ENCODE data around the gene KCTD7. TPM values are rescaled to one million over a fixed set of nuclear protein-coding genes. Genes with fewer than 3 reads are reported as not detected.
"Not testable (repeated sequence)": the region's sequence is repeated elsewhere in the genome, so short reads cannot be mapped to it uniquely, and the experiment has no call there.

Gene KCTD7
- total RNA-seq (18.5 TPM), polyA plus RNA-seq (19.1 TPM)

DNA sequence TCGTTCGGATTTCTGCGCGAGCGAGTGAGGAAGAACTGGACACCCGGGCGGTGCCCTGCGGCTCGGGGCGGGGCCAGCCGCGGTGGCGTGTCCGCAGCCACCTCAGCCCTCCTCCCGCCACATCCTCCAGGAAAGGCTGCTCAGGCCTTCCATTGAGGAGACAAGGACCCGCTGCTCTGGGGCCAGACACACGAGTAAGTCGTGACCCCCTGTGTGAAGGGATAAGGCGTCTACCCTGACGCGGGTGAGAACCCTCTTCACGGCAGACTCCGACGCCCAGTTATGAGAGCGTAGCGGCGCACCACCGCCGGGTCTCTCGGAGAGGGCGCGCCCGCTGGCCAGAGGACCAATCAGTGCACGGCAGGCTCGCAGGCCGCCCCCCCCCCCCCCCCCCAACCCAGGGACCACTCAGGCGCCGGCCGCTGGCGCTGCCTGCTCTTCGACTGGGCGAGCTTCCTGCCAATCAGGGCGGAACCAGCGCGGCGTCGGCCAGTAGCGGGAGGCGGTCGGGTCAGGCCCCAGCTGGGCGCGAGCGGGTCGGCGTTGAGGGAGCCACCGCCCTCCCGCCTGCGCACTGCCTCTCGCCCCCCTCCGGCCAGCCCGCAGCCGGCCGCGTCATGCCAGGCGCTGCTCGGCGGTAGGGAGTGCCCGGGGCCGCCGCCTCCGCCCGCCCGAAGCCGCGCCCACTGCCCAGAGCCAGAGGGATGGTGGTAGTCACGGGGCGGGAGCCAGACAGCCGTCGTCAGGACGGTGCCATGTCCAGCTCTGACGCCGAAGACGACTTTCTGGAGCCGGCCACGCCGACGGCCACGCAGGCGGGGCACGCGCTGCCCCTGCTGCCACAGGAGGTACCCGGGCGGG, at the start of gene KCTD7:
KCTD7 (plus strand) TSS at position 521 of the 861 bp plus-strand sequence; CDS start at position 705, 184 bp downstream.
- Histone ChIP-seq H3K36me3 (ENCODE audit: insufficient read depth) (no peaks in the 10 kb centered on the region), H3K4me3 (ENCODE audit: low read depth, low read length) (peak within 1 kb of the TSS; percentile 85), H3K4me1 (ENCODE audit: insufficient read depth) (no peaks in the 10 kb centered on the region), H3K27ac (ENCODE audit: low read depth) (peak within 1 kb of the TSS; percentile 98)
- peak; percentile 90 for DNase-seq (ENCODE audit: extremely low spot score)
- WGBS, result under 1% methylated on average over 93 of the region's 93 CpGs

DNA sequence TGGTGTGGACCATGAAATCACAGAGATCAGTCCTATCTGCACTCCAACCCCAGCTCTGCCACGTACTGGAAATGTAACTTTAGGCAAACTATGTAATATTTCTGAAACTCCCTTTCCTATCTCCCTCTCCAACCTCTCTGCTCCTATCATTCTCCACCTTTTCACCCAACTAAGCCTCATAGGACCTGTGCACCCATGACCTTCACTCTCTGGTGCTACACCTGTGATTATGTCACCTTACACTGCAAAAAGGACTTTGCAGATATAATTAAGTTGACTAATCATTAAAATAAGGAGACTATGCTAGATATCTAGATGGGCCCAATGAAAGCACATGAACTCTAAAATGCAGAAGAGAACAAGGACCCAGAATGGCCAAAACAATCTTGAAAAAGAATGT, 48.3 kb upstream of the KCTD7 start:
- H3K36me3 ChIP-seq (ENCODE audit: insufficient read depth); H3K27ac ChIP-seq (ENCODE audit: low read depth); DNase-seq (ENCODE audit: extremely low spot score); H3K4me1 ChIP-seq (ENCODE audit: insufficient read depth); H3K4me3 ChIP-seq (ENCODE audit: low read depth, low read length): not testable (repeated sequence)
- WGBS, result 81% methylated on average over 1 of the region's 1 CpG

DNA sequence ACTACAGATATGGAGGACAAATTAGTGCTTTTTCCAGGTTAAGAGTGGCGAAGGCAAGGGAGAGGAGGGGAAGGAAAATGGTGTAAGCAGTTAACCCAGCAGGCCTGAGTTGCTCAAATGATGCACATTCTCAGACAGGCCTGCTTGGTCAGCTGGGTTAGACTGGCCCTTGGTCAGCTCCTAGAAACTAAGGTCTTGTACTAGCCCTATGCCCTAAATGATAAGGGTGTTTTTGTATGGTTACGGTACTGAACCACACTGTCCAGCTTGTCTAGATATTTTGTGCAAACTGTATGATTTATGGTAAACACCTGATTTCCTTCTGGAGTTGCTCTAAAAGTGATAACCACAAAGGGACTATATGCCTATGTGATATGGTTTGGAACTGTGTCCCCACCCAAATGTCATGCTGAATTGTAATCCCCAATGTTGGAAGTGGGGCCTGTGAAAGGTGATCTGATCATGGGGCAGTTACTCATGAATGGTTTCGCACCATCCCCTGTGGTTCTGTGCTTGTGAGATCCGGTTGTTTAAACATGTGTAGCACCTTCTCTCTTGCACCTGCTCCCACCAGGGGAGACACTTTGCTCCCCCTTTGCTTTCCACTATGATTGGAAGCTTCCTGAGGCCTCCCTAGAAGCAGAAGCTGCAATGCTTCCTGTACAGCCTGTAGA, 45.7 kb upstream of the KCTD7 start:
- H3K4me1 ChIP-seq (ENCODE audit: insufficient read depth); H3K36me3 ChIP-seq (ENCODE audit: insufficient read depth); H3K27ac ChIP-seq (ENCODE audit: low read depth); DNase-seq (ENCODE audit: extremely low spot score); H3K4me3 ChIP-seq (ENCODE audit: low read depth, low read length): not testable (repeated sequence)
- WGBS, result 96% methylated on average over 4 of the region's 4 CpGs

DNA sequence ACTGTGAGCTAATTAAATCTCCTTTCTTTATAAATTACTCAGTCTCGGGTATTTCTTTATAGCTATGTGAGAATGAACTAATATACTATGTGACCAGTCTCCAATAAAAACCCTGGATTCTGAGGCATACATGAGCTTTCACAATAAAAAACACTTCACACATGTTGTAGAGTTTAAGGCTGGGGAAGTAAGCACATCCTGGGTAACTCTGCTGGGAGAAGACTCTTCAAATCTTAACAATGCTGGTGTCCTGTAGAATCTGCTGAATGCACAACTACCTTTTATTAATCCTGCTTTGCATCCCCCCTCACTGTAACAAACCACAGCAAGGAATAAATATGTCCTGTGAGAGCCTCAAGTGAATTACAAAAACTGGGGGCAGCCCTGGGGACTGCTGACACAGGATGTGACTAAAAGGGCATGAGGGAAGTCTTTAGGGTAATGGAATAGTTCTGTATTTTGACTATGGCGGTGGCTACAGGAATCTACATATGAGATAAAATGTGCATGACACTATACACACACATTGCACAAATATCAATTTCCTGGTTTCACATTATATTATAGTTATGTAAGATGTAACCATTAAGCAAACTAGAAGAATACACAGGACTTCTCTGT, 45.1 kb upstream of the KCTD7 start:
- 90% methylated on average over 2 of the region's 2 CpGs for WGBS

DNA sequence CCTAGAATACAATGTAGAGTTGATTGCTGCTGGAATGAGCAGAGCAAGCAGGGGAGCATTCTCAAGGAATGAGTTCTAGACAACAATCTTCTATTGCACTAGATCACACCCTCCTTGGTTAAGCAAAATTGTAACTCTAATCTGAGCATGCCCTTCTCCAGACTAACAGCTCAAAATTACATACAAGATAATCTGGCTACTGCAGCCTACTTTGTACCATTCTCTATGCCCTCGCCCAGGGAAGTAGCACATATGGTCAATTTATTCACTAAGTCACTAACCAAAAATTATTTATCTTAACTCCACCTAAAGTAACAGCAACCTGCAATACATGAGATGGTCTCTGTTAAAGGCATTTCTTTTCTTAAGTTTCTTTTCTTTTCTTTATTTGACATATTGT, 42.5 kb upstream of the KCTD7 start:
- DNase-seq (ENCODE audit: extremely low spot score), result no peak
- H3K36me3 ChIP-seq (ENCODE audit: insufficient read depth), result no peaks in the 10 kb centered on the region
- H3K4me3 ChIP-seq (ENCODE audit: low read depth, low read length), result no peak overlapping the region
- no peak overlapping the region for H3K27ac ChIP-seq (ENCODE audit: low read depth)
- 91% methylated on average over 1 of the region's 1 CpG for WGBS
- H3K4me1 ChIP-seq (ENCODE audit: insufficient read depth), result no peaks in the 10 kb centered on the region

More for the DNA sequence above, 45.1 kb upstream of the KCTD7 start:
- no peak overlapping the region for H3K4me3 ChIP-seq (ENCODE audit: low read depth, low read length)
- DNase-seq (ENCODE audit: extremely low spot score), result no peak
- no peak overlapping the region for H3K27ac ChIP-seq (ENCODE audit: low read depth)
- no peaks in the 10 kb centered on the region for H3K36me3 ChIP-seq (ENCODE audit: insufficient read depth)
- no peaks in the 10 kb centered on the region for H3K4me1 ChIP-seq (ENCODE audit: insufficient read depth)

DNA sequence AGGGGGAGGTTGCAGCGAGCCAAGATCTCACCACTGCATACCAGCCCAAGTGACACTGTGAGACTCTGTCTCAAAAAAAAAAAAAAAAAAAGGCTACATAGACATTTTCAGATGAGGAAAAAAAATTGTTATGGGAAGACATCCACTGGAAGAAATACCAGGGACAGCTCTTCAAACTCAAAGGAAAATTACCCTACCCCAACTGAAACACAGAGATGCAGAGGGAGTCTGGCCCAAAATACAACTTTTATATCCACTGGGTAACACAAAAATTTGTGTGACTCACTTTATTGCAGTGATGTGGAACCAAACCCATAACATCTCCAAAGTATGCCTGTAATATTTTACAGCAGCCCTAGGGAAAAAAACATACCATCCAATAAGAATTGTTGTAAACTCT, 40.5 kb upstream of the KCTD7 start:
- H3K4me1 ChIP-seq (ENCODE audit: insufficient read depth); H3K36me3 ChIP-seq (ENCODE audit: insufficient read depth); H3K4me3 ChIP-seq (ENCODE audit: low read depth, low read length); DNase-seq (ENCODE audit: extremely low spot score); H3K27ac ChIP-seq (ENCODE audit: low read depth): not testable (repeated sequence)
- WGBS, result 92% methylated on average over 1 of the region's 1 CpG

DNA sequence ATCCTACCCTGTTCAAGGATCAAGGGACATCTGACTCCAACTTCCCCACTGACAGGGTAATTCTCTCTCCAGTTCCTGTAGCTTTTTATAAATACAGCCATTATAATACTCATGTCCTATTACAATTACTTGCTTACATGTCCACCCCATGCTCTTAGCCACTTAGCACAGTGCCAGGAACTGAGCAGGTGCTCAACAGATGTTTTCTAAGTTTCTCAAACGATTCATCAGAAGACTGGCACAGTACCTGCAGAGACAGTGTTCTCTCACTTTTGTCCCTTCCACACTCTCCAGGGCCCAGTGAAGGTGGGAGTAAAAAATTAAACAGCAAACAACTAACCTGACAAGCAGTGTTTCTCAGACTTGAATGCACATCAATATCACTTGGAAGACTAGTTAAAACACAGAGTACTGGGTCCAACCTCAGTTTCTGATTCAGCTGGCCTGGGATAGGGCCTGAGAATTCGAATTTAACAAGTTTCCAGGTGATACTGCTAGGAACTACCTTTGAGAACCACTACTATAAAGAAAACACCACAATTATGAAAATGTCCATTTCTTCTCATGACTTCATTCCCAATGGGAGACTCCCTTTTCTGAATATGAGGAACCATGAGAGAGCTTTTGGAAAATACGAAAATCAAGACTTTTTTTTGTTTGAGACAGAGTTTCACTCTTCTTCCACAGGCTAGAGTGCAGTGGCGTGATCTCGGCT, 39.7 kb upstream of the KCTD7 start:
- H3K36me3 ChIP-seq (ENCODE audit: insufficient read depth); H3K27ac ChIP-seq (ENCODE audit: low read depth); H3K4me1 ChIP-seq (ENCODE audit: insufficient read depth); H3K4me3 ChIP-seq (ENCODE audit: low read depth, low read length); DNase-seq (ENCODE audit: extremely low spot score): not testable (repeated sequence)
- 73% methylated on average over 5 of the region's 5 CpGs for WGBS

DNA sequence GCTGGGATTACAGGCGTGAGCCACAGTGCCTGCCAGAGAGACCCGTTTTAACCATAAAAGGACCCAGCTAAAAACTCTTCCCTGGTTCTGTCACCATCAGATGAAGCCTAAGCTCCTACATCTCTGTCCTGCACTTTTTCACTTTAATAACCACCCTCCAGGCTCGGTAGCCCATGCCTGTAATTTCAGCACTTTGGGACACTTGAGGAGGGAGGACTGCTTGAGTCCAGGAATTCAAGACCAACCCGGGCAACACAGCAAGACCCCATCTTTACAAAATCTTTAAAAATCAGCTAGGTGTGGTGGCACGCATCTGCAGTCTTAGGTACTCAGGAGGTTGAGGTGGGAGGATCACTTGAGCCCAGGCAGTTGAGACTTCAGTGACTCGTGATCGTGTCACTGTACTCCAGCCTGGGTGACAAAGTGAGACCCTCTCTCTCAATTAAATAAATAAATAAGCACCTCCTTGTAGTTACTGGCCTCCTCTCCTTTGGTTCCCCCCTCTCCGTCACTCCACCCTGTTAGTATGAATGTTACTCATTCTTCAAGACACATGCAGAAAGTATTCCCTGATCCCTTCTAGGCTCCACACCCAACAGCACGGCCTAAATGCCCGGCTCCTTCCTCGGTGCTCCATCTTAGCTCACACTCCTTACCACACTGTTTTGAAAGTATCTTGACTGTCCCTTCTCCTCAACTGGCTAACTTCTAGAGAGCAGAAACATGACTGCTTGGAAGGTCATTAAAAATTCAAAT, 38.2 kb upstream of the KCTD7 start:
- not testable (repeated sequence) for H3K4me3 ChIP-seq (ENCODE audit: low read depth, low read length); H3K27ac ChIP-seq (ENCODE audit: low read depth); H3K4me1 ChIP-seq (ENCODE audit: insufficient read depth); DNase-seq (ENCODE audit: extremely low spot score); H3K36me3 ChIP-seq (ENCODE audit: insufficient read depth)
- WGBS, result 43% methylated on average over 11 of the region's 11 CpGs

DNA sequence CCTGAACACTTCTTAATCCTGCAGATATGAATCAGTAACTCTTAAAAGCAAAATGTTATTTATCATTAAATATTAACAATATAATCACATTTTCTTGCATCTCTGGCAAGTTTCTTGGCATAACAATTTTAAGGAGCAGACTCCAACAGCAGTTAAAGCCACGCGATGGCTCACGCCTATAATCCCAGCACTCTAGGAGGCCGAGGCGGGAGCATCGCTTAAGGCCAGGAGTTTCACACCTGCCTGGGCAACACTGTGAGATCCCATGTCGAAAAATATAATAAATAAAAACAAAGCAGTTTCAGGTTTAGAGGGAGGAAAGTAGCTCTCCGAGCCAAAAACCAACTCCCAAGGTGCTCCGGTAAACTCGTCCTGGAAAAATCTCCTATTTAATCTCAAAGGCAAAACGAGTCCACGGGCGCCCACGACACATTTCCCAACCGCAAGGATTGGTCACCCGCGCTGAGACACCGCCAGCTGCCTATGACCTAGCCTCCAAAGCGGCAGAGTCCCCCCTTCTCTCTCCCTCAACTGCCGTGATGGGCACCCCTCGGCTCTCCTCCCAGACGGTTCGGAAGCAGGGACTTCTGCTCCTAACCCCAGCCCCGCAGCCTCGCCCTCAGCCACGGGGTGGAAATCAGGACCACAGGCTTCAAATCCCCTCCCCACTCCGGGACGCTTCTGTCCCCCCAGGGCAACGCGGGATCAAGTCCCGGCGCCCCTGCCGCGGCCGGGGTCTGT, 37.5 kb upstream of the KCTD7 start:
- 3% methylated on average over 35 of the region's 35 CpGs for WGBS
- Histone ChIP-seq H3K4me3 (ENCODE audit: low read depth, low read length) (peak overlapping the region; percentile 67), H3K27ac (ENCODE audit: low read depth) (peak overlapping the region; percentile 86)
- not testable (repeated sequence) for H3K36me3 ChIP-seq (ENCODE audit: insufficient read depth); H3K4me1 ChIP-seq (ENCODE audit: insufficient read depth); DNase-seq (ENCODE audit: extremely low spot score)

DNA sequence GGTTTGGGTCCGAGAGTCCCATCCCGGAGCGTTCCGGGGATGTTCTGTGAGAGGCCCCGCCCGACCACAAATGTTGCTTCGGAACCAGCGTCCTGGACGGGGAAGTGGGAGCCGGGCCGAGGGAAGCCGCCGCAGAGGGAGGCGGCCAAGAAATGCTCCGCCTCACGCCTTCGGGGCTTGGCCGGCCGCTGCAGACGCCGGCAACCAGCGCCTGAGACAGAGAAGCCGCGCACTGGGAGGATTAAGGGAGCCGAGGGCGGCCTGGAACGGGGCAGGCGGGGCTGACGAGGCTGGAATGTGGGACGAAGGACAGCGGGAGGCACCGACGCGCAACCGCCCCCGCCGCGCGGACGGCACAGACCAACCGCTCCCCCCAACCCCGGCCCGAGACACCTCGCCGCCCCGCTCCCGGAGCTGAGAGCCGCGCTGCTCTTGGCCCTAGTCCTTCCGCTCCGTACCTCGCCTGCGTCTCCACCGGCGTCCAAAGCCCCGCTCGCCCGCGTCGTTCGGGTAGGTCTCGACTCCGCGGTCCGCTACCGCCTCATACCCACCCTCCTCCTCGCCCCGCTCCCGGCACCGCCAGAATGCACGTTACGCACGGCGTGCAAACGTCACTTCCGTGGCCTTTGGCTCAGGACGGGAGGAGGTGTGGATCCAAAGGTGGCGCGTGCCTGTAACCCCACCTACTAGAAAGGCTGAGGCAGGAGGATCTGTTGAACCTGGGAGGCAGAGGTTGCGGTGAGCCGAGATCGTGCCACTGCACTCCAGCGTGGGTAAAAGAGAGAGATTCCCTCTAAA, 36.7 kb upstream of the KCTD7 start:
- peak overlapping the region; percentile 67 for H3K4me3 ChIP-seq (ENCODE audit: low read depth, low read length)
- no peaks in the 10 kb centered on the region for H3K36me3 ChIP-seq (ENCODE audit: insufficient read depth)
- no peaks in the 10 kb centered on the region for H3K4me1 ChIP-seq (ENCODE audit: insufficient read depth)
- DNase-seq (ENCODE audit: extremely low spot score), result peak; percentile 82
- peak overlapping the region; percentile 86 for H3K27ac ChIP-seq (ENCODE audit: low read depth)
- under 1% methylated on average over 83 of the region's 83 CpGs for WGBS

DNA sequence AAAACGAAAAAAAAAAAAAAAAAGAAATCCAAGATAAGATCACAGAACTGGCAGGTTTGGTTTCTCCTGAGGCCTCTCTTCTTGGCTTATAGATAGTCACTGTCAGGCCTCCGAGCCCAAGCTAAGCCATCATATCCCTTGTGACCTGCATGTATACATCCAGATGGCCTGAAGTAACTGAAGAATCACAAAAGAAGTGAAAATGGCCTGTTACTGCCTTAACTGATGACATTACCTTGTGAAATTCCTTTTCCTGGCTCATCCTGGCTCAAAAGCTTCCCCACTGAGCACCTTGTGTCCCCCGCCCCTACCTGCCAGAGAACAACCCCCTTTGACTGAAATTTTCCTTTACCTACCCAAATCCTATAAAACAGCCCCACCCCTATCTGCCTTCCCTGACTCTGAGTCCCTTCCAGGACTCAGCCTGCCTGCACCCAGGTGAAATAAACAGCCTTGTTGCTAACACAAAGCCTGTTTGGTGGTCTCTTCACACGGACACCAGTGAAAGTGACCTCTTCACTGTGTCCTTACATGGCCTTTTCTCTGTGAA, 36.0 kb upstream of the KCTD7 start:
- peak overlapping the region; percentile 86 for H3K27ac ChIP-seq (ENCODE audit: low read depth)
- DNase-seq (ENCODE audit: extremely low spot score); H3K36me3 ChIP-seq (ENCODE audit: insufficient read depth); H3K4me1 ChIP-seq (ENCODE audit: insufficient read depth): not testable (repeated sequence)
- peak overlapping the region; percentile 67 for H3K4me3 ChIP-seq (ENCODE audit: low read depth, low read length)
- 21% methylated on average over 4 of the region's 4 CpGs for WGBS
